GM12878 (cell line): ENCODE data around the gene DEPDC7. TPM values are rescaled to one million over a fixed set of nuclear protein-coding genes. Genes with fewer than 3 reads are reported as not detected.

Source experiments
- ASH2L ChIP-seq: fragments of 300-600, 200-600 bp; sonication (generic); IDR thresholded peaks from 2 replicates; pipeline ENCODE4 v1.6.1; 2017; ENCODE audit warnings: low read depth, mild to moderate bottlenecking, borderline replicate concordance
- BACH1 ChIP-seq: fragments of 450-650 bp; IDR thresholded peaks from 2 replicates; pipeline ENCODE4 v1.6.1; 2017; ENCODE audit warnings: mild to moderate bottlenecking, borderline replicate concordance
- BRCA1 ChIP-seq: IDR thresholded peaks from 2 replicates; pipeline ENCODE4 v1.6.1; 2011; ENCODE audit warnings: low read depth, low read length, improper control_type of control experiment
- CEBPB ChIP-seq, 2 experiments: fragments of 150-350 bp in 1 of 2; IDR thresholded peaks; 2 replicates each; pipeline ENCODE4 v1.6.1; 2012 to 2014; ENCODE audit warnings: low read depth in 2 of 2, low read length in 2 of 2, borderline replicate concordance in 1 of 2, inconsistent platforms in 1 of 2
- DPF2 ChIP-seq: fragments of 450-650 bp; IDR thresholded peaks from 2 replicates; pipeline ENCODE4 v1.6.1; 2017; ENCODE audit warnings: mild to moderate bottlenecking
- LARP7 ChIP-seq: fragments of 450-650 bp; IDR thresholded peaks from 2 replicates; pipeline ENCODE4 v1.6.1; 2017; ENCODE audit warnings: mild to moderate bottlenecking
- MYC ChIP-seq: IDR thresholded peaks from 2 replicates; pipeline ENCODE4 v1.6.1; 2011; ENCODE audit warnings: mild to moderate bottlenecking, low read length, moderate library complexity, inconsistent platforms; ENCODE audit not compliant: insufficient read depth, insufficient replicate concordance, insufficient read length, severe bottlenecking
- NR2C1 ChIP-seq: fragments of 450-650 bp; IDR thresholded peaks from 2 replicates; pipeline ENCODE4 v1.6.1; 2017; ENCODE audit warnings: antibody characterized with exemption, mild to moderate bottlenecking, moderate library complexity
- RAD51 ChIP-seq: fragments of 450-650 bp; IDR thresholded peaks from 2 replicates; pipeline ENCODE4 v1.6.1; 2016; ENCODE audit warnings: moderate library complexity, mild to moderate bottlenecking, inconsistent platforms
- SMAD5 ChIP-seq: IDR thresholded peaks from 2 replicates; pipeline ENCODE4 v1.6.1; 2016; ENCODE audit warnings: antibody characterized with exemption, low read depth
- SREBF1 ChIP-seq: IDR thresholded peaks from 2 replicates; pipeline ENCODE4 v1.6.1; 2012; ENCODE audit warnings: mild to moderate bottlenecking, low read length
- TBL1XR1 ChIP-seq: IDR thresholded peaks from 2 replicates; pipeline ENCODE4 v1.6.1; 2012; ENCODE audit warnings: low read depth, low read length, improper control_type of control experiment
- TCF12 ChIP-seq: IDR thresholded peaks from 2 replicates; pipeline ENCODE4 v1.6.1; 2011; ENCODE audit warnings: low read depth, mild to moderate bottlenecking, low read length
- ZNF217 ChIP-seq: fragments of 450-650 bp; IDR thresholded peaks from 2 replicates; pipeline ENCODE4 v1.6.1; 2017; ENCODE audit warnings: antibody characterized with exemption, mild to moderate bottlenecking
- polyA plus RNA-seq, 11 experiments: library from polyadenylated mRNA; depleted of rRNA in 4 of 11; unstranded in 6 of 11; stranded (reverse) in 5 of 11; fragments of >200 nt; fragmentation: Nextera tagmentation in 4 of 11; fragmentation: Illumina TruSeq in 1 of 11; extraction: Ambion mirVana in 4 of 11; extraction: Trizol in 1 of 11; gene quantifications; 1 replicate in 1 of 11; 2 replicates in 10 of 11; pipeline versions ENCODE4 v1.2.1 to v1.2.3, GENCODE V29; 2011 to 2016; ENCODE audit warnings: inconsistent platforms in 2 of 11, missing spikeins in 2 of 11, low read depth in 1 of 11
- total RNA-seq, 4 experiments: library from RNA; depleted of rRNA in 3 of 4; stranded (reverse); fragments of >200 nt in 3 of 4; fragmentation: Illumina TruSeq in 1 of 4; extraction: Trizol in 1 of 4; gene quantifications; 2 replicates each; pipeline versions ENCODE4 v1.2.1 to v1.2.3, GENCODE V29; 2013 to 2021
- TF ChIP-seq, protein P1 (sequence below): fragments of 450-650 bp; IDR thresholded peaks from 2 replicates; pipeline ENCODE4 v1.6.1; 2016; ENCODE audit warnings: mild to moderate bottlenecking
- TF ChIP-seq, protein P2 (sequence below): fragments of 450-650 bp; conservative IDR thresholded peaks from 2 replicates; pipeline ENCODE4 v1.6.1; 2017; ENCODE audit warnings: mild to moderate bottlenecking, moderate library complexity
- TF ChIP-seq, protein P3 (sequence below): fragments of 450-650 bp; IDR thresholded peaks from 2 replicates; pipeline ENCODE4 v1.6.1; 2017; ENCODE audit warnings: mild to moderate bottlenecking, moderate library complexity
- TF ChIP-seq, protein P4 (sequence below): IDR thresholded peaks from 2 replicates; pipeline ENCODE4 v1.6.1; 2012; ENCODE audit warnings: improper control_type of control experiment, low read depth, low read length; ENCODE audit not compliant: insufficient replicate concordance

Gene DEPDC7
- total and polyA plus RNA-seq, 10 of the 15 experiments (the other 5 are each of a cell fraction or from before 2014, with no cell fraction given): 0.06 to 1.1 (median 0.49) TPM

DNA sequence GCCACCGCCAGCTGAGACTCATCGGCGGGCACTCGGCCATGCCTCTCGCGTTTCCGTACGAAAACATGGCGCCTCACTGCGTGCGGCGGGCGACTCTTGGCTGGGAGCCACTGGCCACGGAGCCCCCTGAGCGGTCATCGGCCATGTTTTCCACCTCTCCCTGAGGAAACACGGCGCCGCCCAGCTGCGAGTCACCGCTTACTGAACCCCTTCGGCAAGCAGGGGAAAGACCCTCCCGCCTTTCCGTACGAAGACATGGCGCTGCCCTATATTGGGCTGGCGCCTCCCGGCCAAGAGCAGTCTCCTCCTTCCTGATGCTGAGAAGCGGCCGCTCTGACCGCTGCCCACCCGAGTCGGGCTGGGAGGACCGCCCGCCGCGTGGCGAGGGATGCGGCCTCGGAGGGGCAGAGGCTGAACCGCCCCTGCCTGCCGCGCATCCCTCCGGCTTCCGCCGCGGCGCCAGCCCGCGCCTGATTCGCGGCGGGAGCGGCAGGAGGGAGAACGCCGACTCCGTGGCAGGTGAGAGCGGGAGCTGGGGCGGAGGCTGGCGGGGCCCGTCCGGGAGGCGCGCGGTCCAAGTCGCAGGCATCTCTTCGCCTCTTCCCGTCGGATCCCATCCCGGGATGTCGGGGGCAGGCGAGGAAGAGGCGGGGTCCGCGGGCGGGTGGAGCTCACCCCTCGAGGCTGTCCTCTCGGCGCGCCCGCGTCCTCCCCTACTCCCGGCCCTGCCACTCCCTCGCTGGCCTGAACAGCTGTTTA, 23.8 kb downstream of the DEPDC7 start, which contains the start of gene TCP11L1 (continued):
- TF ChIP-seq CEBPB (IDR thresholded peaks at IDR 0.05; ENCODE audit: borderline replicate concordance in 1 of 2, low read depth in 2 of 2, low read length in 2 of 2) (no peak), TBL1XR1 (no peak), LARP7 (peak; percentile 80; the same call in 1 of the 2 replicates), DPF2 (peak; percentile 69), BACH1 (peak; percentile 38; the same call in 1 of the 2 replicates), NR2C1 (peak; percentile 90), TCF12 (peak; percentile 94), SREBF1 (no peak), ASH2L (0 out of 2 replicates have a peak, but pooled peaks have one; percentile 56), RAD51 (no peak), SMAD5 (no peak), BRCA1 (no peak), ZNF217 (peak; percentile 20; the same call in 1 of the 2 replicates), MYC (peak; percentile 60)
- TF ChIP-seq, protein P1, sequence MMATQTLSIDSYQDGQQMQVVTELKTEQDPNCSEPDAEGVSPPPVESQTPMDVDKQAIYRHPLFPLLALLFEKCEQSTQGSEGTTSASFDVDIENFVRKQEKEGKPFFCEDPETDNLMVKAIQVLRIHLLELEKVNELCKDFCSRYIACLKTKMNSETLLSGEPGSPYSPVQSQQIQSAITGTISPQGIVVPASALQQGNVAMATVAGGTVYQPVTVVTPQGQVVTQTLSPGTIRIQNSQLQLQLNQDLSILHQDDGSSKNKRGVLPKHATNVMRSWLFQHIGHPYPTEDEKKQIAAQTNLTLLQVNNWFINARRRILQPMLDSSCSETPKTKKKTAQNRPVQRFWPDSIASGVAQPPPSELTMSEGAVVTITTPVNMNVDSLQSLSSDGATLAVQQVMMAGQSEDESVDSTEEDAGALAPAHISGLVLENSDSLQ: peak; percentile 83
- TF ChIP-seq, protein P2, sequence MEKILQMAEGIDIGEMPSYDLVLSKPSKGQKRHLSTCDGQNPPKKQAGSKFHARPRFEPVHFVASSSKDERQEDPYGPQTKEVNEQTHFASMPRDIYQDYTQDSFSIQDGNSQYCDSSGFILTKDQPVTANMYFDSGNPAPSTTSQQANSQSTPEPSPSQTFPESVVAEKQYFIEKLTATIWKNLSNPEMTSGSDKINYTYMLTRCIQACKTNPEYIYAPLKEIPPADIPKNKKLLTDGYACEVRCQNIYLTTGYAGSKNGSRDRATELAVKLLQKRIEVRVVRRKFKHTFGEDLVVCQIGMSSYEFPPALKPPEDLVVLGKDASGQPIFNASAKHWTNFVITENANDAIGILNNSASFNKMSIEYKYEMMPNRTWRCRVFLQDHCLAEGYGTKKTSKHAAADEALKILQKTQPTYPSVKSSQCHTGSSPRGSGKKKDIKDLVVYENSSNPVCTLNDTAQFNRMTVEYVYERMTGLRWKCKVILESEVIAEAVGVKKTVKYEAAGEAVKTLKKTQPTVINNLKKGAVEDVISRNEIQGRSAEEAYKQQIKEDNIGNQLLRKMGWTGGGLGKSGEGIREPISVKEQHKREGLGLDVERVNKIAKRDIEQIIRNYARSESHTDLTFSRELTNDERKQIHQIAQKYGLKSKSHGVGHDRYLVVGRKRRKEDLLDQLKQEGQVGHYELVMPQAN: peak; percentile 82
- TF ChIP-seq, protein P3, sequence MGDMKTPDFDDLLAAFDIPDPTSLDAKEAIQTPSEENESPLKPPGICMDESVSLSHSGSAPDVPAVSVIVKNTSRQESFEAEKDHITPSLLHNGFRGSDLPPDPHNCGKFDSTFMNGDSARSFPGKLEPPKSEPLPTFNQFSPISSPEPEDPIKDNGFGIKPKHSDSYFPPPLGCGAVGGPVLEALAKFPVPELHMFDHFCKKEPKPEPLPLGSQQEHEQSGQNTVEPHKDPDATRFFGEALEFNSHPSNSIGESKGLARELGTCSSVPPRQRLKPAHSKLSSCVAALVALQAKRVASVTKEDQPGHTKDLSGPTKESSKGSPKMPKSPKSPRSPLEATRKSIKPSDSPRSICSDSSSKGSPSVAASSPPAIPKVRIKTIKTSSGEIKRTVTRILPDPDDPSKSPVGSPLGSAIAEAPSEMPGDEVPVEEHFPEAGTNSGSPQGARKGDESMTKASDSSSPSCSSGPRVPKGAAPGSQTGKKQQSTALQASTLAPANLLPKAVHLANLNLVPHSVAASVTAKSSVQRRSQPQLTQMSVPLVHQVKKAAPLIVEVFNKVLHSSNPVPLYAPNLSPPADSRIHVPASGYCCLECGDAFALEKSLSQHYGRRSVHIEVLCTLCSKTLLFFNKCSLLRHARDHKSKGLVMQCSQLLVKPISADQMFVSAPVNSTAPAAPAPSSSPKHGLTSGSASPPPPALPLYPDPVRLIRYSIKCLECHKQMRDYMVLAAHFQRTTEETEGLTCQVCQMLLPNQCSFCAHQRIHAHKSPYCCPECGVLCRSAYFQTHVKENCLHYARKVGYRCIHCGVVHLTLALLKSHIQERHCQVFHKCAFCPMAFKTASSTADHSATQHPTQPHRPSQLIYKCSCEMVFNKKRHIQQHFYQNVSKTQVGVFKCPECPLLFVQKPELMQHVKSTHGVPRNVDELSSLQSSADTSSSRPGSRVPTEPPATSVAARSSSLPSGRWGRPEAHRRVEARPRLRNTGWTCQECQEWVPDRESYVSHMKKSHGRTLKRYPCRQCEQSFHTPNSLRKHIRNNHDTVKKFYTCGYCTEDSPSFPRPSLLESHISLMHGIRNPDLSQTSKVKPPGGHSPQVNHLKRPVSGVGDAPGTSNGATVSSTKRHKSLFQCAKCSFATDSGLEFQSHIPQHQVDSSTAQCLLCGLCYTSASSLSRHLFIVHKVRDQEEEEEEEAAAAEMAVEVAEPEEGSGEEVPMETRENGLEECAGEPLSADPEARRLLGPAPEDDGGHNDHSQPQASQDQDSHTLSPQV: no peak
- TF ChIP-seq, protein P4, sequence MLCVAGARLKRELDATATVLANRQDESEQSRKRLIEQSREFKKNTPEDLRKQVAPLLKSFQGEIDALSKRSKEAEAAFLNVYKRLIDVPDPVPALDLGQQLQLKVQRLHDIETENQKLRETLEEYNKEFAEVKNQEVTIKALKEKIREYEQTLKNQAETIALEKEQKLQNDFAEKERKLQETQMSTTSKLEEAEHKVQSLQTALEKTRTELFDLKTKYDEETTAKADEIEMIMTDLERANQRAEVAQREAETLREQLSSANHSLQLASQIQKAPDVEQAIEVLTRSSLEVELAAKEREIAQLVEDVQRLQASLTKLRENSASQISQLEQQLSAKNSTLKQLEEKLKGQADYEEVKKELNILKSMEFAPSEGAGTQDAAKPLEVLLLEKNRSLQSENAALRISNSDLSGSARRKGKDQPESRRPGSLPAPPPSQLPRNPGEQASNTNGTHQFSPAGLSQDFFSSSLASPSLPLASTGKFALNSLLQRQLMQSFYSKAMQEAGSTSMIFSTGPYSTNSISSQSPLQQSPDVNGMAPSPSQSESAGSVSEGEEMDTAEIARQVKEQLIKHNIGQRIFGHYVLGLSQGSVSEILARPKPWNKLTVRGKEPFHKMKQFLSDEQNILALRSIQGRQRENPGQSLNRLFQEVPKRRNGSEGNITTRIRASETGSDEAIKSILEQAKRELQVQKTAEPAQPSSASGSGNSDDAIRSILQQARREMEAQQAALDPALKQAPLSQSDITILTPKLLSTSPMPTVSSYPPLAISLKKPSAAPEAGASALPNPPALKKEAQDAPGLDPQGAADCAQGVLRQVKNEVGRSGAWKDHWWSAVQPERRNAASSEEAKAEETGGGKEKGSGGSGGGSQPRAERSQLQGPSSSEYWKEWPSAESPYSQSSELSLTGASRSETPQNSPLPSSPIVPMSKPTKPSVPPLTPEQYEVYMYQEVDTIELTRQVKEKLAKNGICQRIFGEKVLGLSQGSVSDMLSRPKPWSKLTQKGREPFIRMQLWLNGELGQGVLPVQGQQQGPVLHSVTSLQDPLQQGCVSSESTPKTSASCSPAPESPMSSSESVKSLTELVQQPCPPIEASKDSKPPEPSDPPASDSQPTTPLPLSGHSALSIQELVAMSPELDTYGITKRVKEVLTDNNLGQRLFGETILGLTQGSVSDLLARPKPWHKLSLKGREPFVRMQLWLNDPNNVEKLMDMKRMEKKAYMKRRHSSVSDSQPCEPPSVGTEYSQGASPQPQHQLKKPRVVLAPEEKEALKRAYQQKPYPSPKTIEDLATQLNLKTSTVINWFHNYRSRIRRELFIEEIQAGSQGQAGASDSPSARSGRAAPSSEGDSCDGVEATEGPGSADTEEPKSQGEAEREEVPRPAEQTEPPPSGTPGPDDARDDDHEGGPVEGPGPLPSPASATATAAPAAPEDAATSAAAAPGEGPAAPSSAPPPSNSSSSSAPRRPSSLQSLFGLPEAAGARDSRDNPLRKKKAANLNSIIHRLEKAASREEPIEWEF: no peak
